Pancreas (tissue), 10 donors: ENCODE results near the gene BRAT1. TPM values are rescaled to one million over a fixed set of nuclear protein-coding genes. Genes with fewer than 3 reads are reported as not detected.

Source experiments
- ATAC-seq, 4 donors: fragments of 200-7000 bp; cut with Tn5 transposase; one replicate each; pipeline versions ENCODE4 v1.8.0 to v1.9.1; 2020; ENCODE audit warnings: mild to moderate bottlenecking in 4 of 4, moderate library complexity in 4 of 4
- DNase-seq, 6 donors: peaks; one replicate each; pipeline ENCODE4 v3.0.0-alpha.2; 2020
- FAIRE-seq: peaks from 2 replicates; lab custom pipeline; 2012; peaks lifted over from hg19 to GRCh38; lab: Jason Lieb, UNC
- H3K27ac ChIP-seq, 4 donors: fragments of 200-600 bp; sonication (generic); 1 replicate in 3 of 4; 2 replicates in 1 of 4; pipeline versions ENCODE4 v1.5.0 to v1.8.0; 2020
- H3K27me3 ChIP-seq, 4 donors: fragments of 200-600 bp; one replicate each; pipeline ENCODE4 v1.8.0; 2021
- H3K36me3 ChIP-seq, 3 donors: fragments of 200-600 bp; sonication (generic) in 1 of 3; one replicate each; pipeline versions ENCODE4 v1.5.0 to v1.8.0; 2020 to 2021
- H3K4me1 ChIP-seq, 3 donors: fragments of 200-600 bp; one replicate each; pipeline ENCODE4 v1.8.0; 2021
- H3K4me3 ChIP-seq, 4 donors: fragments of 200-600 bp; sonication (generic) in 2 of 4; one replicate each; pipeline versions ENCODE4 v1.5.0 to v1.8.0; 2020 to 2021
- H3K9me3 ChIP-seq, 4 donors: fragments of 200-600 bp; one replicate each; pipeline ENCODE4 v1.8.0; 2021
- CTCF ChIP-seq, 4 donors: fragments of 200-600 bp; sonication (generic) in 3 of 4; IDR thresholded peaks; one replicate each; pipeline versions ENCODE4 v1.5.0 to v1.8.0; 2021; ENCODE audit warnings: antibody characterized with exemption in 4 of 4
- WGBS, 2 donors: extraction: QIAGEN DNeasy Blood & Tissue Kit; methylation state at CpG; one replicate each; pipeline ENCODE4 v1.1.7; 2013; 5-methylcytosine and 5-hydroxymethylcytosine counted together
- intact Hi-C, 3 donors: fragments of 100-400 bp; cut with DNase I; formaldehyde crosslinking; loops; one replicate each; pipeline versions ENCODE4 v1.11.1 to v1.14.2; 2022
- polyA plus RNA-seq, 2 donors: library from polyadenylated mRNA; stranded (reverse); fragments of 200-250 nt; gene quantifications; one replicate each; pipeline ENCODE4 v1.2.3, GENCODE V29; 2013
- total RNA-seq, 6 donors: library from RNA; stranded (reverse); fragmentation: NEBNext Ultra II Directional in 4 of 6; extraction: Animal tissue kit (Norgen Biotek cat#: 25700) in 4 of 6; gene quantifications; one replicate each; pipeline versions ENCODE4 v1.2.1 to v1.2.4, GENCODE V29; 2021 to 2023
- donor health status: healthy with polysubstance abuse.
- donor health status: DM: no; HTN: no; CAD: no; lungs with moderate emphysema.
- donor health status: DM: no; HTN: no; CAD: no.
- donor health status: control.
- donor health status: control.
- donor health status: Bipolar disorder and iron deficiency.
- donor health status: DM: yes; HTN: yes; CAD: no.
- donor health status: DM: no; HTN: no; CAD: no.
- donor health status: DM: no; HTN: no; CAD: no.
- donor health status: DM: yes; HTN: yes; CAD: no.

BRAT1 gene
- total and polyA plus RNA-seq, 8 donors = 11.8 to 54.4 (median 15.2) TPM

- ATAC-seq (peak; percentile 78 to 82 (median 81)), FAIRE-seq (no peak), DNase-seq (peak; percentile 91 to 100 (median 96))
- peak within 1 kb of the TSS; percentile 79 to 100 (median 94) for H3K4me3 ChIP-seq
- peaks cover 0 to 20% (median 6%) of the 10 kb centered on the region in 3 donors for H3K4me1 ChIP-seq
- TF ChIP-seq CTCF (IDR thresholded peaks at IDR 0.05) = no peak
- intact Hi-C loops = no loop called here
- 1 to 2% methylated on average over 35 to 66 of the region's 66 CpGs for WGBS, 2 donors
- no peaks in the 10 kb centered on the region for H3K9me3 ChIP-seq
- H3K27ac ChIP-seq = peak within 1 kb of the TSS in 3 of 4 donors; percentile 55 to 60 (median 59)
- H3K27me3 ChIP-seq = no peaks in the 10 kb centered on the region
- no peaks in the 10 kb centered on the region for H3K36me3 ChIP-seq
Measured at GRCh38 chr7:2558629-2559282, 3.4 kb upstream of the BRAT1 start, which contains the start of gene IQCE. Gene IQCE (plus strand): TSS chr7:2558979. CDS start chr7:2559182, 203 bp downstream.

GRCh38 chr7:2554661-2555111 is 638 bp downstream of the BRAT1 start:
- peaks cover 0 to 3% (median 0%) of the 10 kb centered on the region in 3 donors for H3K36me3 ChIP-seq
- ATAC-seq (no peak), FAIRE-seq (no peak), DNase-seq (no peak)
- H3K4me1 ChIP-seq = peaks cover 0 to 15% (median 6%) of the 10 kb centered on the region in 3 donors
- TF ChIP-seq CTCF (IDR thresholded peaks at IDR 0.05) = no peak
- peak overlapping the region in 1 of 4 donors; percentile 99 for H3K27ac ChIP-seq
- no peaks in the 10 kb centered on the region for H3K27me3 ChIP-seq
- peak overlapping the region; percentile 74 to 90 (median 80) for H3K4me3 ChIP-seq
- intact Hi-C loops = no loop called here
- WGBS, 2 donors = 2 to 4% methylated on average over 10 to 12 of the region's 12 CpGs
- no peaks in the 10 kb centered on the region for H3K9me3 ChIP-seq

GRCh38 chr7:2553831-2554581 is 1.3 kb downstream of the BRAT1 start:
- WGBS, 2 donors = 66 to 70% methylated on average over 16 of the region's 16 CpGs
- Histone ChIP-seq H3K9me3 (no peaks in the 10 kb centered on the region), H3K4me3 (peak overlapping the region; percentile 74 to 90 (median 80)), H3K36me3 (peaks cover 0 to 3% (median 0%) of the 10 kb centered on the region in 3 donors), H3K4me1 (peaks cover 0 to 15% (median 6%) of the 10 kb centered on the region in 3 donors), H3K27me3 (no peaks in the 10 kb centered on the region), H3K27ac (no peak overlapping the region)
- intact Hi-C loops = no loop called here
- TF ChIP-seq CTCF (IDR thresholded peaks at IDR 0.05) = no peak
- no peak for FAIRE-seq
- DNase-seq = peak in 2 of 6 donors; percentile 1 to 51
- no peak for ATAC-seq

- intact Hi-C loops = no loop called here
- peaks cover 0 to 10% (median under 1%) of the 10 kb centered on the region in 3 donors for H3K4me1 ChIP-seq
- H3K27me3 ChIP-seq = no peaks in the 10 kb centered on the region
- no peaks in the 10 kb centered on the region for H3K9me3 ChIP-seq
- no peak overlapping the region for H3K4me3 ChIP-seq
- no peak for TF ChIP-seq CTCF (IDR thresholded peaks at IDR 0.05)
- no peak for ATAC-seq
- DNase-seq = peak in 2 of 6 donors; percentile 13 to 16
- WGBS, 2 donors = 95 to 99% methylated on average over 10 of the region's 10 CpGs
- FAIRE-seq = no peak
- H3K27ac ChIP-seq = no peak overlapping the region
- H3K36me3 ChIP-seq = peaks cover 0 to 3% (median 0%) of the 10 kb centered on the region in 3 donors
Measured at GRCh38 chr7:2553108-2553507, 2.2 kb downstream of the BRAT1 start.
